CD4-positive, alpha-beta T cell treated with Interleukin-1 beta for 1 hour (primary cell): ENCODE results near the gene CLIC5.

ENCODE experiments used
- DNase-seq, 2 donors: peaks; one replicate each; pipeline ENCODE4 v3.0.0-alpha.2; 2020 to 2022

CLIC5 gene

GRCh38 chr6:45922728-45923351 lies 92.8 kb downstream of the CLIC5 start:
- DNase-seq, result peak; percentile 56 to 57

- DNase-seq, result no peak
Observed at GRCh38 chr6:45921691-45922281, 93.9 kb downstream of the CLIC5 start.

GRCh38 chr6:45920819-45921511 lies 94.7 kb downstream of the CLIC5 start:
- no peak for DNase-seq

GRCh38 chr6:45917439-45917838 lies 98.2 kb downstream of the CLIC5 start:
- DNase-seq, result no peak

GRCh38 chr6:45916692-45917091 lies 99.0 kb downstream of the CLIC5 start:
- no peak for DNase-seq

GRCh38 chr6:45915780-45916468 lies 99.7 kb downstream of the CLIC5 start:
- DNase-seq, result no peak

GRCh38 chr6:45911691-45912090 lies 104.0 kb downstream of the CLIC5 start:
- no peak for DNase-seq

GRCh38 chr6:45903959-45904358 lies 111.7 kb downstream of the CLIC5 start:
- no peak for DNase-seq

GRCh38 chr6:45902984-45903383 lies 112.7 kb downstream of the CLIC5 start:
- DNase-seq, result no peak

- no peak for DNase-seq
Observed at GRCh38 chr6:45901767-45902650, 113.7 kb downstream of the CLIC5 start.

GRCh38 chr6:45900808-45901752 lies 114.6 kb downstream of the CLIC5 start:
- no peak for DNase-seq

GRCh38 chr6:45899683-45899946 lies 116.0 kb downstream of the CLIC5 start:
- no peak for DNase-seq

GRCh38 chr6:45898941-45899682 lies 116.5 kb downstream of the CLIC5 start:
- no peak for DNase-seq

GRCh38 chr6:45896783-45897441 lies 118.7 kb downstream of the CLIC5 start:
- DNase-seq, result no peak

- peak in 1 of 2 donors; percentile 12 for DNase-seq
Observed at GRCh38 chr6:45895569-45895968, 120.1 kb downstream of the CLIC5 start.

- no peak for DNase-seq
Observed at GRCh38 chr6:45892696-45893245, 122.9 kb downstream of the CLIC5 start.

GRCh38 chr6:45892196-45892595 lies 123.5 kb downstream of the CLIC5 start:
- DNase-seq, result no peak

GRCh38 chr6:45886776-45887175 lies 128.9 kb downstream of the CLIC5 start:
- no peak for DNase-seq

- no peak for DNase-seq
Observed at GRCh38 chr6:45884336-45884735, 131.3 kb downstream of the CLIC5 start.

- no peak for DNase-seq
Observed at GRCh38 chr6:45882671-45883070, 133.0 kb downstream of the CLIC5 start.
